DMS 273 (cell line): ENCODE results near the gene DTWD2.

Source experiments
- DNase-seq: peaks from one replicate; lab custom pipeline; 2025; ENCODE audit not compliant: unreplicated experiment; lab: John Stamatoyannopoulos, UW

Gene DTWD2

DNA sequence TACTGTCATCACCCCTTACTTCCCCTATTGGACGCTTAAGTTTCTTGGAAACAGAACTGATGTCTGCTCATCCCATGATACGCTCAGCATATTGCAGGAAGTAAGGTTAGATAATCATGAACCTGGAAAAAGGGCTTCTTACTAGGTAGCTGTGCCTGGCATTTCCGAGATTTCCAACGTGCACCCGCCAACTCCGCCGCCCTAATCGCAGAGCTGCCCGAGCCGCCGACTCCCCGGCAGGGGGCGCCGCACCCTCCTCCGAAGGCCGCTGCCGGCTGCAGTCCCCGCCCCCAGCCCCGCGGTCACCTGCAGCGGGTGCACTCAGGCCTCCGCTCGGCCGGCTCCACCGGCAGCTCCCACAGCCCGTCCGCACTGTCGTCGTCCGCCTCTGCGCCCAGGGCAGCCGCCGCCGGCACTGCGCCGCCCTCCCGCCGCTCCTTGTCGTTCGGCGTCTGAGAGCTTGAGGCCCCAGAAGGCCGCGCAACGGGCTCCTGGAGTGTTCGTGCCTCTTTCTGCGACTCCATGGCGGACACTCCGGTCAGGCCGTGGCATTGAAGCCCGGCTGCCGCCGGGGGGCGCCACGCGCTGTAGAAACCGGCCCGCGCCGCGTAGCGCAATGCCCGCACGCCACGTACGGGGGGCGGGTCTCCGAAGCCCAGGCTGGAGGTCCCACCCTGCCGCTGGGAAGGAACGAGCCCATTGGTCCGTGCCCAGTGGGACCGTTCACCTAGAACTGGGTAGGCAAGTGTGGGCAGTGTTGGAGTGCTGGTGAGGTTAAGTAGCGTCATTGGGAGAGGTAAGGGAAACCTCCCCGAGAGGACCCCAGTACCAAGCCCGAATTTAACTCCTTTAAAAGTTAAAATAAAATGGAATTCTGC is at the start of gene DTWD2:
DTWD2 (minus strand) TSS at position 560 of the 878 bp plus-strand sequence; CDS start at position 524, 36 bp downstream.
- DNase-seq = peak; percentile 98

- no peak for DNase-seq
Measured at GRCh38 chr5:119037496-119038215, 49.3 kb upstream of the DTWD2 start.

GRCh38 chr5:119036101-119036762 is 47.9 kb upstream of the DTWD2 start:
- no peak for DNase-seq

GRCh38 chr5:119033135-119033534 is 44.8 kb upstream of the DTWD2 start:
- no peak for DNase-seq

- no peak for DNase-seq
Measured at GRCh38 chr5:119032656-119033055, 44.3 kb upstream of the DTWD2 start.

DNA sequence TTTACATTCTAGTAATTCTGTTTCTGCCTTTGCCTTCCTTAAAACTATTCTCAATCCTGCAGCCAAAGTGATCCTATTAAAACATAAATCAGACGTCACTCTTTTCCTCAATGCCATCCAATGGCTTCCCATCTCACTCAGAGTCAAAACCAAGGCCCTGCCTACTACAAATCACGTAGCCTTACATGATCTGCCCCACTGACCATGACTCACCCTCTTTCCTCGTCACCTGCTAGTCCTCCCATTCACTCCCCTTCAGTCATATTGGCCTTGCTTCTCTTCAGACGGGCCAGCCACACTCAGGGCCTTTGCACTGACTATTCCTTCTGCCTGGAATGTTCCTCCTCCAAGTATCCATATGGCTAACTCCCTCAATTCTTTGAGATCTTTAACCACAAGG is 43.6 kb upstream of the DTWD2 start:
- no peak for DNase-seq

DNA sequence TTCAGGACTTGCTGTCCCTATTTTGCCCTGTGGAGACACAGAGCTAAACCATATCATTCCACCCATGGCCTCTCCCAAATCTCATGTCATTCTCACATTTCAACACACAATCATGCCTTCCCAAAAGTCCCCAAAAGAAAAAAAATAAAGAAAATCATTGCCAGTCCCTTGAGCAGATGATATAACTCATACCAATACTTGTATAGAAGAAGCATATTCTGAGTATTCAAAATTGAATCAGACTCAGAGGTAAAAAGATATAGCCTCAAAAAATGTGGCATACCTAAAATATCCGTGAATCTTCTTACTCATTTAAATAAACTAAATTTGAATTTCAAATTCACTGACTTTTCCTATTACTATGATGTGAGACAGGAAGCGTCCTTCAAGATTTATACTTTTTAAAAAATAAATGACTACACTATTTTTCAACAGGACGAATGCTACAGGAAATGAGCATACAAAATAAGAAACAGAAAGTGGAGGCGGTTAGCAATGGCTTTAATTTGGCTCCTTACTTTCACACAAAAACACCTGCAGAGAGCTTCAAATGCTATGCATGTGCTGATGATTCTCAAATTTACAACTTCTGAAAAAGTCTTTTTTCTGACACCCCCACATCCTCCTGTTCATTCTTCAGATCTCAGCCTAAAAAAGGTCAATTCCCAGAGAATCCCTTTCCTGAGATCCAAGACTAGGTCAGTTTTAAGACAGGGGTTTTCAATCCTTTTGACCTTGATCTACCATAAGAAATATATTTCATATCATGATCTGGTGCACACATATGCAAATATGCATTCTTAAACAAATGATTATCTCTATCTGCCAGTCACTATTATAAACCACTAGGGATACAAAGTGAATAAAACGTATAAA is 42.9 kb upstream of the DTWD2 start:
- no peak for DNase-seq

DNA sequence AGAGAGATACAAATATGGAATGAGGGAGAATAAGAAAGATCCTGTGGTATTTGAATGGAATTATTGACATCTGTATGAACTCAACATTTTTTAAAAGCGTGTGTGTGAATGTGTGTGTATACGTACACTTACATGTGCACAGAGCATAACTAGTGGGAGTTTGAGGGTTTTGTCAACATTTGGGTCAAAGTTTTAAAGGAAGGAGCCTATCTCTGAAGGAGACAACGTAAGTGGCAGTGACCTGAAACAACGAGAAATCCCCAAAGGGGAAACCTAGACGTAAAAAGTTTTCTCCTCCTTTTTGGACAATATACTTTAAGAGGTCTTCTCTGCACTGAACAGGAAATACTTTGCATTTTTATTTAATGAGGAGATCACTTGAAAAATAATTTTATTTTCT is 40.2 kb upstream of the DTWD2 start:
- no peak for DNase-seq

DNA sequence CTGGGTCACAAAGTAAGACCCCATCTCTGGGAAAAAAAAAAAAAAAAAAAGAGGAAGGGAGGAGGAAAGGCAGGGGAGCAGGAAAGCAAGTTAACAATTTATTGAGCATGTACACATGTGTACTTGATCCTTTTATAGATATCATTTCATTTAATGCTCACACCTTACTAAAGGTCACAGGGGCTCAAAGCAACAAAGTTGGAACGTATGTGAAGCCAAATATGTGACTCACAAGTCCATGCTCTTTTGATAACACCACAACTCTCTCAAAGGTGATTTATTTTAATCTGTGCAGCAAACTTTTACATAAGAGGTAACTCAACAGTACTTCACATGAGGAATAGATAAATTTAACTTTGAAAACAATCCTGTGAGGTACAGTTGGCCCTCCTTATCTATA is 34.4 kb upstream of the DTWD2 start:
- DNase-seq = no peak

- DNase-seq = peak; percentile 26
Measured at GRCh38 chr5:119022017-119022745, 33.8 kb upstream of the DTWD2 start.

DNA sequence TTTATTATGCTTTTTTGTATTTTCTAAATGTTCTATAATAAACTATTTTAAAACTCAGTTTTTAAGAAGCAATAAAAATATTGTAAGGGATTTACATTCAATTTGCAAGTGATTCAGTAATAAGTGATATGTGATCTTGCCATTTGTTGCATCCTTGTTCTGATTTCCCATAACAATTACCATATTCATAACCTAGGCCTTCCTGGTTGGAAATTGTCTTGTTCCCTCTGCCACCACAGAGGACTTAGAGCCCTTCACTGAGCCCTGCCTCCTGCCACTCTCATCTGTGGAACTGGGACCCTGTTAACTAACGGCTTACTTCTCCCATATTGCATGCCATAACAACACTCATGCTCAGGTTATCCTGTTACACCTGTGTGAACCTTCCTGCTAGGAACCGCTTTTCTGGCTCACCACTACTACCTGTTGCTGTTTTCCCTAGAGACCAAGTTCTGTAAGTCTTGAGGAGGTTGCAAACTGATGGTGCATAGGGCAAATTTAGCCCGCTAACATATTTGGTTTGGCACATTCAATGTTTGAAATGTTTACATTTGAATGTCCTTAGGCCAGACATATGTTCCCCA is 32.9 kb upstream of the DTWD2 start:
- DNase-seq = no peak

- DNase-seq = no peak
Measured at GRCh38 chr5:119019949-119020348, 31.6 kb upstream of the DTWD2 start.

- no peak for DNase-seq
Measured at GRCh38 chr5:119019501-119019900, 31.2 kb upstream of the DTWD2 start.

DNA sequence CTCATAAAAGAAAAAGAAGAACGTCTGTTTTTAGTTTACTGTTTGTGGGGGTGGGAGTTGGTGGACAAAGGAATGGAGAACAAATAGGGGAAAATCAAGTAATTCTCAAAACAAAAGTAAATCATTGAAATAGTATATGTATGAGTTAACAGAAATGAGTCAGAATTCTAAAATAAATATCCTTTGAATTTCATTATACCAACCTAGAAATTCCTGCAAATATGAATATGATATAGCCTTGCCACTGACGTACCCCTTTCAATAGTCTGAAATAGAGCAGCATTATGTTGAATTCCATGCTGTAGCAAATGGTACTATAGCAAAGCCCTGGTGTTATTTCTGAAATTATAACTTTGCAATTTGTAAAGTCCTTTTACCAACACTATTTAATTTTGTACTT is 29.6 kb upstream of the DTWD2 start:
- DNase-seq = no peak

- DNase-seq = no peak
Measured at GRCh38 chr5:119016125-119016774, 27.9 kb upstream of the DTWD2 start.

- DNase-seq = no peak
Measured at GRCh38 chr5:119011186-119011585, 22.8 kb upstream of the DTWD2 start.

GRCh38 chr5:119010206-119010605 is 21.9 kb upstream of the DTWD2 start:
- no peak for DNase-seq

DNA sequence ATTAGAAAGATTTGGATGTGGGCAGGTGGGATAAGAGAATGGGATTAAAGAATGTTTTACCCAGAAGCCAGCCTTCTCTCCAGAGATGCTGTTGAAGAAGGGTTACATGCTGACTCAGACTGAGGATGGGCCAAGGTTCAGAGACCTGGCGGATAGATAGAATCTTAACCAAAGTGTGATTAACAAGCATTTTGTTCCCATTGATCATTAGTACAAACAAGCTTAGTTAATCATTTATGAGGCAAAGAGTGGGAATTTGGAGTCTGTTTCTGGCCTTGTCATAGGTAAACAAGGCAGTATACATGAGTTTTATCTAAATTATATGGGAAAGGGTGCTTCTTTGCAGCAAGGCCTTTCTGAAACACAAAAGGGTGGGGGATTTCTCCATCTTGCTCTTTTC is 20.8 kb upstream of the DTWD2 start:
- DNase-seq = no peak

GRCh38 chr5:118999696-119000095 is 11.3 kb upstream of the DTWD2 start:
- DNase-seq = no peak
